Measurements from ENCODE around the gene CELF4. TPM values are rescaled to one million over a fixed set of nuclear protein-coding genes. Genes with fewer than 3 reads are reported as not detected.

The CELF4 gene
- total RNA-seq (ENCODE audit: low replicate concordance) = not detected in 2 replicates

GRCh38 chr18:37565101-37565976, at the start of gene CELF4:
CELF4 (minus strand) TSS chr18:37565798.

Measured in smooth muscle cell of the coronary artery (primary cell).